H1 (cell line): Measurements from ENCODE around the gene IFNL1. TPM values are rescaled to one million over a fixed set of nuclear protein-coding genes. Genes with fewer than 3 reads are reported as not detected.

Experiments used
- CTCF ChIA-PET: fragments of 300-600 bp; sonication (Branson Sonifier 250); formaldehyde crosslinking; loops from one replicate; lab custom pipeline; 2021; ENCODE audit not compliant: partially characterized antibody; lab: Charles Lee
- POLR2A ChIA-PET: fragments of 300-600 bp; sonication (Branson Sonifier 250); formaldehyde crosslinking; loops from one replicate; lab custom pipeline; 2021; ENCODE audit warnings: inconsistent platforms; ENCODE audit not compliant: partially characterized antibody; lab: Charles Lee
- DNase-seq, 2 experiments: peaks; one replicate each; pipeline versions ENCODE4 v3.0.0 to v3.0.0-alpha.2; 2010 to 2022; ENCODE audit warnings: low spot score in 2 of 2, low read depth in 1 of 2, mixed read lengths in 1 of 2
- FAIRE-seq: peaks from 2 replicates; lab custom pipeline; 2011; peaks lifted over from hg19 to GRCh38; lab: Jason Lieb, UNC
- H2AFZ ChIP-seq: 2 replicates; pipeline ENCODE4 v1.8.1; 2012; ENCODE audit warnings: low read length, inconsistent platforms
- H2AK5ac ChIP-seq: 2 replicates; pipeline ENCODE4 v1.6.1; 2013; ENCODE audit warnings: low read depth, low read length
- H2BK120ac ChIP-seq: replicated peaks from 2 replicates; pipeline ENCODE3; 2013; ENCODE audit warnings: low read depth, low read length, inconsistent platforms
- H2BK12ac ChIP-seq: 2 replicates; pipeline ENCODE4 v1.6.1; 2013; ENCODE audit warnings: low read depth, low read length
- H2BK15ac ChIP-seq: 2 replicates; pipeline ENCODE4 v1.6.1; 2013; ENCODE audit warnings: low read length
- H2BK20ac ChIP-seq: 2 replicates; pipeline ENCODE4 v1.6.1; 2013; ENCODE audit warnings: low read length
- H2BK5ac ChIP-seq: 2 replicates; pipeline ENCODE4 v1.6.1; 2013; ENCODE audit warnings: low read depth, low read length
- H3K14ac ChIP-seq: 2 replicates; pipeline ENCODE4 v1.6.1; 2013; ENCODE audit warnings: inconsistent platforms; ENCODE audit not compliant: insufficient read length
- H3K18ac ChIP-seq: 2 replicates; pipeline ENCODE4 v1.6.1; 2013; ENCODE audit warnings: low read length; ENCODE audit errors: extremely low read depth
- H3K23ac ChIP-seq: 2 replicates; pipeline ENCODE4 v1.6.1; 2013; ENCODE audit warnings: inconsistent platforms; ENCODE audit not compliant: insufficient read length
- H3K23me2 ChIP-seq: 2 replicates; pipeline ENCODE4 v1.6.1; 2013; ENCODE audit warnings: low read depth, low read length
- H3K27ac ChIP-seq: 2 replicates; pipeline ENCODE4 v1.6.1; 2011; ENCODE audit warnings: low read depth, low read length, inconsistent platforms
- H3K27me3 ChIP-seq, 4 experiments: replicated peaks in 1 of 4; 1 replicate in 1 of 4; 2 replicates in 3 of 4; pipeline versions ENCODE4 v1.6.1 to v1.8.1; 2011 to 2013; ENCODE audit warnings: low read length in 3 of 4, mild to moderate bottlenecking in 3 of 4, inconsistent platforms in 2 of 4, mixed read lengths in 2 of 4, moderate library complexity in 1 of 4; ENCODE audit not compliant: control insufficient read depth in 3 of 4, insufficient read depth in 3 of 4; ENCODE audit errors: extremely low read depth in 1 of 4
- H3K36me3 ChIP-seq, 4 experiments: 2 replicates each; pipeline versions ENCODE4 v1.6.1 to v1.8.1; 2011 to 2013; ENCODE audit warnings: mild to moderate bottlenecking in 4 of 4, low read length in 3 of 4, moderate library complexity in 2 of 4, control low read depth in 1 of 4, inconsistent platforms in 1 of 4; ENCODE audit not compliant: insufficient read depth in 4 of 4, control insufficient read depth in 2 of 4
- H3K4ac ChIP-seq: replicated peaks from 2 replicates; pipeline ENCODE3; 2013; ENCODE audit warnings: low read length, low read depth, mixed read lengths, inconsistent platforms; ENCODE audit not compliant: insufficient read length
- H3K4me1 ChIP-seq, 4 experiments: replicated peaks in 1 of 4; 1 replicate in 1 of 4; 2 replicates in 3 of 4; pipeline versions ENCODE4 v1.6.1 to v1.8.1; 2011 to 2013; ENCODE audit warnings: low read length in 3 of 4, inconsistent platforms in 2 of 4, mixed read lengths in 1 of 4; ENCODE audit not compliant: insufficient read depth in 4 of 4, control insufficient read depth in 3 of 4
- H3K4me2 ChIP-seq, 2 experiments: 2 replicates each; pipeline versions ENCODE4 v1.6.1 to v1.8.1; 2011 to 2013; ENCODE audit warnings: low read depth in 2 of 2, low read length in 2 of 2, control low read depth in 1 of 2, inconsistent platforms in 1 of 2, mild to moderate bottlenecking in 1 of 2; ENCODE audit not compliant: insufficient read depth in 1 of 2
- H3K4me3 ChIP-seq, 4 experiments: fragments of 200-600, 300-600 bp in 1 of 4; sonication (generic), shearing (Covaris generic), sonication (Bioruptor Twin) in 1 of 4; 2 replicates each; pipeline versions ENCODE4 v1.5.1 to v1.8.1; 2011 to 2016; ENCODE audit warnings: low read length in 4 of 4, low read depth in 3 of 4, control low read depth in 2 of 4, inconsistent platforms in 2 of 4, mild to moderate bottlenecking in 2 of 4, mixed read lengths in 1 of 4, moderate library complexity in 1 of 4; ENCODE audit not compliant: insufficient read depth in 2 of 4; ENCODE audit errors: extremely low read depth in 1 of 4
- H3K56ac ChIP-seq: replicated peaks from 2 replicates; pipeline ENCODE3; 2013; ENCODE audit warnings: low read depth, mild to moderate bottlenecking, mixed read lengths, low read length, inconsistent platforms; ENCODE audit not compliant: insufficient read length
- H3K79me1 ChIP-seq: 2 replicates; pipeline ENCODE4 v1.6.1; 2013; ENCODE audit warnings: low read depth, low read length, control low read depth
- H3K79me2 ChIP-seq, 2 experiments: 2 replicates each; pipeline versions ENCODE4 v1.6.1 to v1.8.1; 2012 to 2013; ENCODE audit warnings: low read length in 2 of 2, mild to moderate bottlenecking in 2 of 2, inconsistent platforms in 1 of 2; ENCODE audit not compliant: insufficient read depth in 2 of 2, control insufficient read depth in 1 of 2
- H3K9ac ChIP-seq, 4 experiments: replicated peaks in 1 of 4; 1 replicate in 1 of 4; 2 replicates in 3 of 4; pipeline versions ENCODE4 v1.6.1 to v1.8.1; 2011 to 2013; ENCODE audit warnings: low read depth in 3 of 4, low read length in 3 of 4, control low read depth in 2 of 4, mild to moderate bottlenecking in 2 of 4, moderate library complexity in 2 of 4, inconsistent platforms in 1 of 4; ENCODE audit errors: extremely low read depth in 1 of 4
- H3K9me3 ChIP-seq, 2 experiments: 2 replicates each; pipeline versions ENCODE4 v1.6.1 to v1.8.1; 2012 to 2013; ENCODE audit warnings: mild to moderate bottlenecking in 2 of 2, moderate library complexity in 2 of 2, control low read depth in 1 of 2, inconsistent platforms in 1 of 2, low read depth in 1 of 2, low read length in 1 of 2, mixed read lengths in 1 of 2; ENCODE audit not compliant: insufficient read depth in 2 of 2
- H4K20me1 ChIP-seq, 2 experiments: replicated peaks in 1 of 2; 2 replicates each; pipeline versions ENCODE3 to v1.8.1; 2011 to 2013; ENCODE audit warnings: inconsistent platforms in 2 of 2, low read length in 2 of 2, mild to moderate bottlenecking in 1 of 2; ENCODE audit not compliant: insufficient read depth in 2 of 2, control insufficient read depth in 1 of 2
- H4K5ac ChIP-seq: 2 replicates; pipeline ENCODE4 v1.6.1; 2013; ENCODE audit warnings: low read length, low read depth, mixed read lengths, inconsistent platforms; ENCODE audit not compliant: insufficient read length
- H4K8ac ChIP-seq: 2 replicates; pipeline ENCODE4 v1.8.0; 2013; ENCODE audit warnings: mild to moderate bottlenecking, moderate library complexity, low read length, inconsistent platforms; ENCODE audit not compliant: insufficient read depth; ENCODE audit errors: extremely low read depth
- H4K91ac ChIP-seq: replicated peaks from 2 replicates; pipeline ENCODE3; 2013; ENCODE audit warnings: low read length, mixed read lengths, inconsistent platforms; ENCODE audit not compliant: insufficient read length
- CREB1 ChIP-seq: IDR thresholded peaks from 2 replicates; pipeline ENCODE4 v1.6.1; 2012; ENCODE audit warnings: inconsistent platforms
- GABPA ChIP-seq: IDR thresholded peaks from 2 replicates; pipeline ENCODE4 v1.6.1; 2011; ENCODE audit warnings: mild to moderate bottlenecking, low read length, moderate library complexity, borderline replicate concordance; ENCODE audit not compliant: insufficient read depth
- GTF2F1 ChIP-seq: IDR thresholded peaks from 2 replicates; pipeline ENCODE4 v1.6.1; 2012; ENCODE audit warnings: low read depth, low read length, improper control_type of control experiment, borderline replicate concordance
- HDAC6 ChIP-seq: IDR thresholded peaks from one replicate; pipeline ENCODE4 v1.7.1; 2012; ENCODE audit warnings: low read depth, mild to moderate bottlenecking, inconsistent platforms, low read length, moderate library complexity
- KDM4A ChIP-seq: IDR thresholded peaks from one replicate; pipeline ENCODE4 v1.7.1; 2012; ENCODE audit warnings: low read depth, mild to moderate bottlenecking, moderate library complexity, low read length, inconsistent platforms; ENCODE audit not compliant: severe bottlenecking
- PHF8 ChIP-seq: fragments of 200-600 bp; sonication (generic); conservative IDR thresholded peaks from 2 replicates; pipeline ENCODE4 v1.7.1; 2012; ENCODE audit warnings: low read depth, mild to moderate bottlenecking, inconsistent platforms, low read length, moderate library complexity
- RBBP5 ChIP-seq: IDR thresholded peaks from 2 replicates; pipeline ENCODE4 v1.7.1; 2012; ENCODE audit warnings: low read depth, mild to moderate bottlenecking, inconsistent platforms, low read length, moderate library complexity, borderline replicate concordance
- SIN3A ChIP-seq, 2 experiments: IDR thresholded peaks in 1 of 2; conservative IDR thresholded peaks in 1 of 2; 2 replicates each; pipeline ENCODE4 v1.6.1; 2011 to 2012; ENCODE audit warnings: low read length in 2 of 2, improper control_type of control experiment in 1 of 2, low read depth in 1 of 2, mild to moderate bottlenecking in 1 of 2
- WGBS, 2 experiments: shearing (Covaris generic) in 1 of 2; methylation state at CpG; one replicate each; pipeline versions ENCODE4 v1.1.6 to v1.1.7; 2013 to 2015; ENCODE audit warnings: low lambda C conversion rate in 2 of 2, mixed read lengths in 2 of 2, inconsistent platforms in 1 of 2, low coverage in 1 of 2, missing lambda C conversion rate in 1 of 2; ENCODE audit not compliant: insufficient replicate concordance in 2 of 2, insufficient coverage in 1 of 2, insufficient read length in 1 of 2; ENCODE audit errors: extremely low coverage in 1 of 2, missing lambda C conversion rate in 1 of 2; 5-methylcytosine and 5-hydroxymethylcytosine counted together
- polyA plus RNA-seq, 7 experiments: library from polyadenylated mRNA; depleted of rRNA in 3 of 7; stranded (reverse) in 5 of 7; unstranded in 2 of 7; fragments of >200 nt in 5 of 7; fragments of 200-250 nt in 2 of 7; gene quantifications; 1 replicate in 5 of 7; 2 replicates in 1 of 7; 4 replicates in 1 of 7; pipeline versions ENCODE4 v1.2.1 to v1.2.3, GENCODE V29; 2011 to 2013; ENCODE audit warnings: missing spikeins in 2 of 7, mixed read lengths in 2 of 7
- total RNA-seq: library from RNA; stranded (reverse); fragmentation: NEBNext Ultra II Directional; extraction: Animal tissue kit (Norgen Biotek cat#: 25700); gene quantifications from 2 replicates; pipeline ENCODE4 v1.2.1, GENCODE V29; 2021
- TF ChIP-seq, protein P1 (sequence below): IDR thresholded peaks from 2 replicates; pipeline ENCODE4 v1.6.1; 2011; ENCODE audit warnings: low read length, improper control_type of control experiment

Gene IFNL1
- total and polyA plus RNA-seq, 2 of the 8 experiments (the other 6 are each of a cell fraction or from before 2014, with no cell fraction given) = not detected

DNA sequence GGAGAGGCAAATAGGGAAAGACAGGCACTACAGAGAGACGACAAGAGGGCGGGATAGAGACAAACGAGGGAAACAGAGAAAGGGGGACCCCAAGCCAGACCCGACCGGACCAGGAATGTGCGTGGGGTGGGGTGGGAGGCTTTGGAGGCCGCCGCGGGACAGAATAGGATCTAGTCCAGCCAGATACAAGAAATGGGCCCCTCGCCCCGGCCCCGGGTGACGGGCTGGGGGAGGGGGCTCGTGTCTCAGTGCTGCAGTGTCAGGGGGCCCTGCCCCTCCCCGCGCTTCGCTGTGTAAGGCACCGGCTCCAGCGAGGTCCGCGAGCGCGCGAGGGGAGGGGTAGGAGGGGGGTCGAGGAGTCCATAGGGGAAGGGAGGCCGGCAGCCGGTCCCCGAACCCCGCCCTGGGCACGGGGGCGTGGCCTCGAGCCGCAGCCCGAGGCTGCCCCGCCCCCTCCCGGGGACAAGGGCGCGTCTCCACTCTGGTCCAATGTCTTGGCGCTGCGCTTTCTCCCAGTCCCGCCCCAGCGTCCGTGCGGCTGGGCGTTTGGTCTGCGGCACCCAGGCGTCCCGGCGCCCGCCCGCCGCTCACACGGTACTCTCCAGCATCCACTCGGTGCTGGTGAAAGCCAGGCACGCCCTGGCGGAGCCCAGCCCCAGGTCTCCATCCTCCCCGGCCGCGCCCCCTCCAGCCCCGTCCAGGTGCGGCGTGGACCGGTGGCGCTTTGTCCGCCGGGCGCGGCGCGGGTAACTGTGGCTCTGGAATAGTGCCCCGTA is 11.0 kb downstream of the IFNL1 start:
- H2AK5ac ChIP-seq = no peak overlapping the region
- 0 out of 2 replicates have a peak overlapping the region, but pooled peaks have one; percentile 28 for H2BK5ac ChIP-seq
- H2AFZ ChIP-seq = peak overlapping the region; percentile 28; the same call in 1 of the 2 replicates
- no peaks in the 10 kb centered on the region for H3K79me2 ChIP-seq
- H2BK120ac ChIP-seq = no peak overlapping the region
- no peak overlapping the region for H3K14ac ChIP-seq
- no peak overlapping the region for H4K5ac ChIP-seq
- no peaks in the 10 kb centered on the region for H3K36me3 ChIP-seq
- H3K27ac ChIP-seq = no peak overlapping the region
- no peaks in the 10 kb centered on the region for H4K20me1 ChIP-seq
- H3K18ac ChIP-seq = no peak overlapping the region; the same call in 1 of the 2 replicates
- FAIRE-seq (no peak), DNase-seq (peak in 1 of 2 experiments; percentile 89)
- no peak overlapping the region for H2BK15ac ChIP-seq
- H3K23me2 ChIP-seq = peaks cover 12% of the 10 kb centered on the region; the same call in 1 of the 2 replicates
- H3K9me3 ChIP-seq = no peaks in the 10 kb centered on the region
- peak overlapping the region; percentile 57 to 87 for H3K4me2 ChIP-seq
- peak overlapping the region in 1 of 4 experiments; percentile 58; a peak in 1 of 7 replicates for H3K9ac ChIP-seq
- H3K27me3 ChIP-seq = peaks cover 0 to 29% (median 9%) of the 10 kb centered on the region in 4 experiments; a peak in 4 of 7 replicates
- CTCF ChIA-PET = interaction anchor here (0.7 to 1.0 kb wide), 2 partner anchors 20 to 21 kb away, joined by 3 to 4 read pairs; no protein-coding TSS in a partner anchor
- POLR2A ChIA-PET = interaction anchor here (0.6 kb wide), 1 partner anchor 34 kb away, joined by 3 read pairs; no protein-coding TSS in a partner anchor
- H3K4me1 ChIP-seq = peaks cover 1 to 14% (median 12%) of the 10 kb centered on the region in 4 experiments; a peak in 6 of 7 replicates
- H3K4ac ChIP-seq = no peak overlapping the region
- 1% methylated on average over 33 of the region's 71 CpGs; no CpG with 5 or more reads in 1 of the 2 experiments for WGBS, 2 experiments
- no peaks in the 10 kb centered on the region for H3K79me1 ChIP-seq
- no peak overlapping the region for H3K23ac ChIP-seq
- H3K4me3 ChIP-seq = peak overlapping the region; percentile 40 to 75 (median 64)
- peak overlapping the region; percentile 88; the same call in 1 of the 2 replicates for H4K8ac ChIP-seq
- no peak overlapping the region for H2BK12ac ChIP-seq
- no peak overlapping the region for H3K56ac ChIP-seq
- no peak overlapping the region for H4K91ac ChIP-seq
- no peak overlapping the region for H2BK20ac ChIP-seq
- peak; percentile 30 to 64; a peak in 2 of 4 replicates for TF ChIP-seq SIN3A (conservative IDR thresholded peaks at IDR 0.05 in 1 of 2, IDR thresholded peaks at IDR 0.05 in 1 of 2; ENCODE audit: low read depth in 1 of 2, low read length in 2 of 2)
- peak; percentile 20; the same call in 1 of the 2 replicates for TF ChIP-seq RBBP5
- no peak for TF ChIP-seq GTF2F1
- TF ChIP-seq KDM4A = peak; percentile 10
- TF ChIP-seq HDAC6 = no peak
- TF ChIP-seq, protein P1, sequence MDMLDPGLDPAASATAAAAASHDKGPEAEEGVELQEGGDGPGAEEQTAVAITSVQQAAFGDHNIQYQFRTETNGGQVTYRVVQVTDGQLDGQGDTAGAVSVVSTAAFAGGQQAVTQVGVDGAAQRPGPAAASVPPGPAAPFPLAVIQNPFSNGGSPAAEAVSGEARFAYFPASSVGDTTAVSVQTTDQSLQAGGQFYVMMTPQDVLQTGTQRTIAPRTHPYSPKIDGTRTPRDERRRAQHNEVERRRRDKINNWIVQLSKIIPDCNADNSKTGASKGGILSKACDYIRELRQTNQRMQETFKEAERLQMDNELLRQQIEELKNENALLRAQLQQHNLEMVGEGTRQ = no peak
- TF ChIP-seq GABPA = peak; percentile 18; the same call in 1 of the 2 replicates
- no peak for TF ChIP-seq CREB1
- TF ChIP-seq PHF8 = peak; percentile 18; the same call in 1 of the 2 replicates
